GM19452 (cell line): ENCODE results near the gene SERPINA5.

ENCODE experiments used
- ATAC-seq: cut with Tn5 transposase; IDR thresholded peaks from one replicate; pipeline ENCODE4 v1.9.1; 2021; ENCODE audit not compliant: unreplicated experiment

SERPINA5 gene, protein sequence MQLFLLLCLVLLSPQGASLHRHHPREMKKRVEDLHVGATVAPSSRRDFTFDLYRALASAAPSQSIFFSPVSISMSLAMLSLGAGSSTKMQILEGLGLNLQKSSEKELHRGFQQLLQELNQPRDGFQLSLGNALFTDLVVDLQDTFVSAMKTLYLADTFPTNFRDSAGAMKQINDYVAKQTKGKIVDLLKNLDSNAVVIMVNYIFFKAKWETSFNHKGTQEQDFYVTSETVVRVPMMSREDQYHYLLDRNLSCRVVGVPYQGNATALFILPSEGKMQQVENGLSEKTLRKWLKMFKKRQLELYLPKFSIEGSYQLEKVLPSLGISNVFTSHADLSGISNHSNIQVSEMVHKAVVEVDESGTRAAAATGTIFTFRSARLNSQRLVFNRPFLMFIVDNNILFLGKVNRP

DNA sequence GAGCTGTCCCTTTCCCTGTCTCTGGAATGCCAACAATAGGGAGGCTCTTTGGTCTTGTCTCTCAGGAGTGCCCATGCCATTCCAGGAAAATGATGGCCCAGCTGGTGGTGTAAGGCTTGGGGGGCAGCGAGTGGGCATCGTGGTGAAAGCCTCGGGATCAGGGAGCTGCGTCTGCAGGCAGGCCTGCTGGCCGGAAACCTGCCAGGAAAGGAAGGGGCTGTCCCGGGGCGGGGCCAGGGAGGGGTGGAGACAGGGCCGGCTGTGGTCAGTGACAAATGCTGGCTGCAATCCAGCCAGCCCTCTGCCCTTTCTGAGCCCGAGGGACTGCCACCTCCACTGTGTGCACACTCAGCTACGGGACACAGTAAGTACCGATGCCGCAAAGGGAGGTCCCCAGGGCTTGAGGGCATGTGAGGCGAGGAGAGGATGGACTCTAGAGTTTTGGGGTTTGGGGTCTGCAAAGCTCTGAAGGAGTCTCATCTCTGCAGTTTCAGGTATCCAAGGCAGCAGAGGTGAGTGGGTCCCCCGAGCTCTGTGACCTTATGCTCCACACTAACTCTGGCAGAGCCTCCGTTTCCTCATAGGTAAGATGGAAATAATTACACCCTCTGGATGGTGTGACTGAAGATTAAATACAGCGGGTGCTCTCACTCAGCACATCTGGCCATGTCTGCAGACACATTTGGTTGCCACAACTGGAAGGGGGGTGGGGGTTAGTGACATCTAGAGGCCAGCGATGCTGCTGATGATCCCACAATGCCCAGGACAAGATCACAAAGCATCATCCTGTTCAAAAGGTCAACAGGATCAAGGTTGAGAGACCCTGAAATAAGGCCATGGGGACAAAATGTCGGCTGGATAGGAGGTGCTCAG is at the start of gene SERPINA5:
Gene SERPINA5, plus strand, starts transcription at position 300 of the 873 bp plus-strand sequence. CDS start 5,937 bp downstream, outside the sequence.
- ATAC-seq: no peak

DNA sequence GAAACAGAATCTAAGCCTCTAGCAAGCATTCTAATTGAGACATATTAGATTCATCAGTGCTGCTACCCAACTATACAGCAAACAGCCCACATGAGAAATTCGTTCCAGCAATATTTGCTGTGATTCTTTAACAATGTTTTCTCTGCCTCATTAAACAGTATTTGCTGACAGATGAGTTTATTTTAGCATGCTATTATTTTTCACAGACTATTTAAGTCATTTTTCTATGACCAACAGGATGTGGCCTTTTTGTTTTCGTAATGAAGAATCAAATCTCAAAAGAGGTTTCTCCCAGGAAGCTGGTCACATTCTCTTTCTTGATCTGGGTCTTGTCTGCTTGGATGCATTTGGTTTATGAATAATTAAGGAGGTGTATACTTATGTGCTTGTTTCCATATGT is 48.8 kb upstream of the SERPINA5 start:
- ATAC-seq: no peak

DNA sequence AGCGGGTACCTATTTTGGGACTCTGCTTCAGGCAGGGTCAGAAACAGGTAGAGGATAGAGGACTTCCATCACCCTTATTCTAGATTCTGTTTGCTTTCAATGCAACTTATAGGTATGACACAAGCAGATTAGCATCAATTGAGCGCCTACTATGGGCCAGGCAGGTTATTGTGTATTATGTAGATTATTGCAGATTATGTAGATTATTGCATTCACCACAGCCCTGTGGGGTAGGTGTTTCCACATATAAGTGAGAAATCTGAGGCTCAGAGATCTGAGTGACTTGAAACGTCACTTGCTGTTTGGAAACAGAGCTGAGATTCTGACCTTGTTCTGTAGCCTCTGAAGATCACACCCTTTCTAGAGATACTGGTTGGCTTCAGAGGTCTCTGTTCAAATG is 45.7 kb upstream of the SERPINA5 start:
- ATAC-seq: no peak

DNA sequence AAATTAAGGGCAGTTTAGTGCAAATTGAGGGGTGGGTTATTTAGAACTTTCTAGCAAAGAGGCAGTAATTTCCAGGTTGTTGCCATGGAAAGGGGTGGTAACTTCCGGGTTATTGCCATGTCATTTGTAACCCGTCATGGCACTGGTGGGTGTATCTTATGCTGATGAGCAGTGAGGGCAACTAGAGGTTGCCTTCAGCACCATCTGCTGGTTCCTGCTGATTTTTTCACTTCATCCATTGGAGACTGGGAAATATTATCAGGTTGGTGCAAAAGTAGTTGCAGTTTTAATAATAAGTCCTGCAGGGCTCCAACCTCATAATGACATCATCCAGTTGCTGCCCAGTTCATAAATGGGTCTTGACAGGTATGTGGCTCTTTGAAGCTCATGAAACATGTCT is 44.4 kb upstream of the SERPINA5 start:
- no peak for ATAC-seq

DNA sequence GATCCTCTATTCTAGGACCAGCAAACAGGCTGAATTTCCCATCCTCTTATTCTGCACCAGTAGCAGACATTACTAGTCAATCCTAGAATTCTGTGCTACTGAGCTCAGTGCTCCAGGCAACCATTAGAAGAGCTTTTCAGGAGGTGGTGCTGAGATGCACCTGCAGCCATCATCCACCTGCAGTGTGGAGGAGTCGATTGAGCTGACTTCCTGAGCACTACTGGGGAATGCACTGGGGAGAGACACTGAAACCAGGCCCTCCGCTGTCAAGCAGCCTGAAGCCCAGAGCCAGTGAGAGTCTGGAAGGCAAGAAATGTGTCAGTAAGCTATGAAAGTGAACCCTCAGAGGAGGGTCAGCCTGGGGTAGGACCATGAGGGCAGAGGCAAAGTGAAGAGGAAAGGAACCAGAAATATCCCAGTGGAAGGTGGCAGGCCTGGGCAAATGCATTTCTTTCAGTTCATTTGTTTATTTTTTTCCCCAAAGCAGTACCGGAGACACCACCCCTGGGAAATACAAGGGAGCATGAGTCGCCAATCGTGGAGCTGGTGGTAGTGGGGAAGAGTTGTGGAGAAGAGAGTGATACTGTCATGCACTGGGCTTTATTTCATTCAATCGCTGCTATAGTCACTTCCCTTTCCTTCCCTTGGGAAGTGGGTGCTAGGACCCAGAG is 43.0 kb upstream of the SERPINA5 start:
- no peak for ATAC-seq

DNA sequence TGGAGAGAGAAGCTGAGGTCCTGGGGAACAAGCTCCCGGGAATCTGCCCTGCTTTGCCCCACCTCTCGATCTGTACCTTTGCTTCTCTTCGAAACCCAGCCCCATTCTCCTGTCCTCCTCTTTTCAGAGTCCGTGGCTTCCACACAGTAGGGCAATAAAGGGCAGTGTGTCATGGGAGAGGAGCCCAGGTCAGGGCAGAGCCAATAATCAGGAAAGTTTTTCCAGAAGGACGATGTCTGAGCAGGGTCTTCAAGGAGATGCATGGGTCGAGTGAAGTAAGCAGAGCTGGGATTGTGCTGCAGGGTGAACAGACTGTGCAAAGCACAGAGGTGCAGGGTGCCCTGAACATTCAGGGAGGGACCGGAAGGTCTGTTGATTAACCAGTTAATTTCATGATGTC is 42.0 kb upstream of the SERPINA5 start:
- no peak for ATAC-seq

DNA sequence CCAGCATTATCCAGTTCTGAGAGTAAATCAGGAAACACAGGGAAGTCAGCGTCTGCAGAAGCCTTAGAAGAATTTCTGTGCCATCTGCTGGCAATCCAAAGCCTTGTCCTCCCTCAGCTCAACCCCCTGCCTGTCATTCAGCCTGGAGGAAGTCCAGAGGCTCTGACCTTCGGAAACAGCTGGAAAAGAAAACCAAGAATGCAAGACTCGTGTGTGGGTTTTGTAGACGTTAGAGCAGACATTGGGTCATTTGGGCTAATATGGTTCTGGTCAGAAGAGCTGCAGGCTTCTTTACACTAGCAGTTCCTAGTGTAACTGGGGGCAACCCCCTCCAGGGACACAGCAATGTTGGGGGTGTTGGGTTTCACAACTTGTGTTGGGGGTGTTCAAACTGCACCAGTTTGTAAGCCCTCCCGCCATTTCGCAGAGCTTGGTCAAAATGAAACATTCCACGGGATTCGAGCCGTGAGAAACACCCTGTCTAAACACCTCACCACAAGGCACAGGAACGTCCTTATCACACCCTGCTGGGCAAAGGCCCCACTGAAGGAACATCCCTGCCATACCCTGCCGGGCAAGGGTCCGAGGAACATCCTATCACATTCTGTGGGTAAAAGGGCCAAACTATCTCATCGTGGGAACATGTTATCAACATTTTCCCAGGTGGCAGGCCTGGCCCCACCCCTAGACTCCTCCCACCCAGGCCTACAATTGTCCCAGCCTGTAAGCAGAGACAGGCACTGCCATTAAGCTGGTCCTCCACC is 41.0 kb upstream of the SERPINA5 start:
- ATAC-seq: no peak

DNA sequence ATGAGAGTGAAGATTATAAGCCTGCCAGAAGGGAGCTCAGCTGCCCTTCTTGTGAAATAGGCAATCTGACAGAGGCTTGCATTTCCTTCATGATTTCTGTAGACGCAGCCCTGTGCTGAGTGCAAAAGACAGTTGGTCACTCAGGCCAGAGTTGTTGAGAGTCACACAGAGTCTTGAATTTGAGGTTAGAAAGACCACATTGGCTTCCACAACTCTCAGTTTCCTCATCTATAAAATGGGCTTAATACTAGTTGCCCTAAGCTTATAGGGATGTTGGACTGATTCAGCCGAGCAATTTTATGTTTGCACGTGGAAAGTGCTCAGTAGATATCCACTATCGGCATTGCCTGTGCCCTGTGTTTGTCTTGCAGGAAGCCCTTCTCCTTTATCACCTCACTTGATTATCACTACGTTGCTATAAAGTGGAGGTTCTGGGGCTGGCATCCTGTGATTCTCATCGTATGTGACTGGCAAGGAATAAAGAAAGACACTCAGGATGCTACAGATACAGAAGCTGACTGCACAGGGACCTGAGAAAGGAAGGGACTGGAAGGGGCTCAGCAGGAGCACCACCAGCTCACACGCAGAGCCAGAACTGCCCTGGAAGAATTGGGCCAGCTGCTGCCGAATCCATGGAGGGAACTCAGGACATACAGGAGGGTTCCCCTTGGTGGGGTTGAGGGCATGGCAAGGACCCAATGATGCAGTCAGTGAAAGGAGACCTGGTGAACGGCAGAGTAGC is 39.8 kb upstream of the SERPINA5 start:
- ATAC-seq: no peak

DNA sequence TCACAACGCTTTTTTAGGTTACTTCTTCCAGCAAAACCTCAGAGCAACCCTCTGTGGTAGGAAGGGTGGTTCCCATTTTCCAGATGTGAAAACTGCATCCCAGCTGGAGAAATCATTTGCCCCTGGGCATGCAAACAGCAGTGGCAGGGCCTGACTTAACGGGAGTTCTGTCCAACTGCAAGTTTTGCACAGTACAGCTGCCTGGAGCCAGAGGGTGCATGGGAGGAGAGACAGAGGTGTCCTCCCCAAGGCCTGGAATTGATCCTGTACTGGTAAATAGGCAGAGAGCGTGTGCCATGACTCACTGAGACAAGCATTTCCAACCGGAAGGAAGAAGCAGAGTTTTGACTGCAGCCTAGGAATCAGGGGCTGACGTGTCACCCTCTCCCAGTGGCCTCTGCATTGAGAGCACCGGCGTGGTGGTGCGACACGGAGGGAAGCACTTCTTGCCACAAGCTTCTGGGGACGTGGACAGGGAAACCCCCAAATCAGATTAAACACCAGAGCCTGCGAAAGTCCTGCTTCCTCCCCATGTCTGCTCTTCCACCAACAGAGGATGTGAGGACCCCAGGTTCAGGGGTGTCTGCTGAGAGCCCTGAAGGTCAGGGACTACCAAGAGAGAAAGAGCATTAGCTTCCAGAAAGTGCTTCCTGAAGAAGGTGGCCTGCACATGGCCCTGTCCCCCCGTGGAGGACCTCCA is 39.0 kb upstream of the SERPINA5 start:
- no peak for ATAC-seq

DNA sequence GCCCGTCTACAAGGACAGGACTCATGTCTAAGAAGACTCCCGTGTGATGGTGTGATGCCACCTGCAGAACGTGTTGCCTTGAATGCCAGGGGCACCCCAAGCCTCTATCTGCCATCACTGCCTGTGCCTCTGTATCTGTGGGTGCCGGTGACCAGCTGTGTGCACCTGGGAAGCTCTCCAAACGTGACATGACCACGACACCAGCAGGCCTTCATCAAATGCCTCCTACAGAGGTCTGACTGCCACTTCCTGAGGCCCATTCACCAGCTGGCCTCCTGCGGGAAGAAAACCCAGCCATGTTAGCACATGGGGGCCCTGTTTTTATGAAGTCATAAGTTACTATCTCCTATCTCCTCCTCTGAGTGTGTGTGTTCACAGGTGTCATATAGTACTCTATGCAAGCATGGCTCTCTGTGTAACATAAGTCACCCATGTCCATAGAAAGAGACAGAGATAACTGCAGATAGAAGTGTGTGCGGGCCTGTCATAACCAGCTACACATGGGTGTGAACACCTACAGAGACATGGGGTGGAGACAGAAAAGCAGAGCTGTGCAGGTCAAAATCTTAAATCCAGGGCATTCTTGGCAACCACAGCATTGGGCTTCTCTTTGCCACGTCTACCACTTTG is 38.3 kb upstream of the SERPINA5 start:
- ATAC-seq: no peak

DNA sequence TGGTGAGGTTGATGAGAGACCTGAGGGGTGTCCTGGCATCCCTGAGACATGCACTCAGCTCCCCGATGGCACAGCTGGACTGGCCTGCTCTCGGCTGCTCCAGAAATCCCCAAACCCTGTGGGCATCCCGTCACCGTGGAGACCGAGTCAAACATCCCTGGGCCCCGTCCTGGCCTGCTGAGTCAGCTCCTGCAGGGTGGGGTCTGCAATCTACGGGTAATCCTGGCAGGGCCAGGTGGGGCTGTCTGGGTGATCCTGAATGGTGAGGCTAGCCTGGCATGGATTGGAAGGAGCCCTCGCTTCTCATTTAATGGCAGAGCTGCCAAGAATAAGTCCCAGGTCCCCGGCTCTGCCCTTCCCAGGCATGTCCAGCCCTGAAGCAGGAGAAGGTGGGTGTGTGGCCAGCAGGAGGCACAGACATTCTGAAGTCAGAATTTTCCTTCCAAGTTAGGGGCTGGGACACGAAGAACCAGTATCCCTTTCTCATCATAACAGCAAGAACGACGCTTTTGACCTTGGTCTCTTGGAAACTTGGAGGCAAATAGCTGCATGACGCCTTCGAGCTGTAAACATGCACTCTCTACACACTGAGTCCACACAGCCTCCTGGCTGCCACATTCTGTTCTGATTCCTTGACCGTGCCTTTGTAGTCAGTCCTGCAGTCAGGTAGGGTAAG is 37.6 kb upstream of the SERPINA5 start:
- ATAC-seq: no peak

DNA sequence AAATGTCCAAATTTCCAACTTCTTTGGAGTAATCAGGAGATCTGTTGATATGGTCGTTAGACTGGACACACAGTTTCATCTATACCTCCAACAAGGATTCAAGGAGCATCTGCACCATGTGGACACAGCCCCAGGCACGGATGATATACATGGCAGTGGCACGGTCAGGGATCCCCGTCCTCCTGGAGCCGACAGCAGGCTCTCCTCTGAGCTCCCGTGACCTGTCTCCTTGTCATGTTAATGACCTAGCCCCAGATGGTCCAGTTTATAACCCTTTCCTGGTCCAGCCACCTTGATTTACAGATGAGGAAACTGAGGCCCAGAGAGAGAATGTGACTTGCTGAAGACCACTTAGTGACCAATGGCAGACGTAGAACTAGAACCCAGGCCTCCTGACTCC is 36.5 kb upstream of the SERPINA5 start:
- ATAC-seq: no peak

DNA sequence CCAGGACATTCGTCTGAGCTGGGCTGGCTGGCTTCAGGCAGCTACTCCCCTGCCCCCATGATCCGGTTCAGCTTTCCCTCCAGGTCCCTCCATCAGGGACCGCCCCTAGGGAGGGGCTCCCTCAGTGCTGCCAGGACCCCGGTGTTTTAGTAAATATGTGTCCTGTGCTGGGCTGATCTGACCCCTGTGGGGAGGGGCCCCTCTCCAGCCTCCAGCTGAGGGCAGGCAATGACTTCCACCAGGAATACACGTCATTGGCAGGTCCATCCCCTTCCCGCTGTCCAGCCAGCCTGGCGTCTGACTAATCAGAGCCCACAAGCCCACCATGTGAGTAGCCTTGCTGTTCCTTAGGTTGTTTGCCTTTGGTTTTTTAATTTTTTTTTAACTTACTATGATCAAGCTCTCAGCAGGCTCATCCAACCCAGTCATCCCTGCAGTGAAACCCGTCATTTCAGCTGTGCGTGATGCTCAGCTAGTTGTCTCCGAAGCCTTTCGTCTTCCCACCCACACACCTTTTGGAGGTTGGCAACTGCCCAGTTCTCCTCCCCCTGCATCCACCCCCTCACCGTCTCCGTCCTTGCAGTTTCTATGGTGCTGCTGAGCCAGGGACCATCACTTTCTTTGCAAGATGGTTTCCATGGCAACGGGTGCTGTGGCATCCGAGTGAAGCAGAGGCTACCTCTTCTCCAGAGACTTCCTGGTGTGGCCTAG is 35.9 kb upstream of the SERPINA5 start:
- no peak for ATAC-seq

DNA sequence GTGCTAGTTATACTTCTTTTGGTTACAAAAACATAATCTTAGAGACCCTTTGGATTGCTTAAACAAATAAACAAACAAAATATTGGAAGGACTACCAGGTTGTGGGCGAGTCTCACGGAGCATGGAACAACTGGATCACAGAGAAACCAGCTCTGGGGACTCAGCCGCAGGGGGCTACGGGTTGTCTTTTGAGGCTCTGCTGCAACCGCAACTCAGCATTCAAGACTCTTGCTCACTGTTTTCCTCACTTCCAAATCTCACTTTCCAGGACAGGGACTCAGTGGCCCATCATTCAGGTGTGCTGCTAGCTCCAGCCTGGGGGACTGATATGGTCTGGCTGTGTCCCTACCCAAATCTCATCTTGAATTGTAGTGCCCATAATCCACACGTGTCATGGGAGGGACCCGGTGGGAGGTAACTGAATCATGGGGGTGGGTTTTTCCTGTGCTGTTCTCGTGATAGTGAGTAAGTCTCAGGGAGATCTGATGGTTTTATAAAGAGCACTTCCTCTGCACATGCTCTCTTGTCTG is 34.0 kb upstream of the SERPINA5 start:
- ATAC-seq: no peak

DNA sequence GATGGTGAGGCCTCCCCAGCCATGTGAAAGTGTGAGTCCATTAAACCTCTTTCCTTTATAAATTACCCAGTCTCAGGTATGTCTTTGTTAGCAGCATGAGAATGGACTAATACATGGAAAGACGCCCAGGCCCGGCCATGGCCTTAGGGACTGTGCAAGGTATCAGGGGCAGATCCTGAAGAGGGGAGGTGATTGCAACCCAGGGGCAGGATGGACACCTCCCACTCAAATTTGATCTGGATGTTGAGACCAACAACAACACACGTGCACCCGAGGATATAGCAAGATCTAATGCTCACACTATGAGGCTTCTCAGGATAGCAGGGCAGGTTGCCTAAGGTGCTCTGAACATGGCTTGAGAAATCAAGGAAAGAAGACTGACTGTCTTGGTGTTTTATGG is 33.5 kb upstream of the SERPINA5 start:
- ATAC-seq: no peak

DNA sequence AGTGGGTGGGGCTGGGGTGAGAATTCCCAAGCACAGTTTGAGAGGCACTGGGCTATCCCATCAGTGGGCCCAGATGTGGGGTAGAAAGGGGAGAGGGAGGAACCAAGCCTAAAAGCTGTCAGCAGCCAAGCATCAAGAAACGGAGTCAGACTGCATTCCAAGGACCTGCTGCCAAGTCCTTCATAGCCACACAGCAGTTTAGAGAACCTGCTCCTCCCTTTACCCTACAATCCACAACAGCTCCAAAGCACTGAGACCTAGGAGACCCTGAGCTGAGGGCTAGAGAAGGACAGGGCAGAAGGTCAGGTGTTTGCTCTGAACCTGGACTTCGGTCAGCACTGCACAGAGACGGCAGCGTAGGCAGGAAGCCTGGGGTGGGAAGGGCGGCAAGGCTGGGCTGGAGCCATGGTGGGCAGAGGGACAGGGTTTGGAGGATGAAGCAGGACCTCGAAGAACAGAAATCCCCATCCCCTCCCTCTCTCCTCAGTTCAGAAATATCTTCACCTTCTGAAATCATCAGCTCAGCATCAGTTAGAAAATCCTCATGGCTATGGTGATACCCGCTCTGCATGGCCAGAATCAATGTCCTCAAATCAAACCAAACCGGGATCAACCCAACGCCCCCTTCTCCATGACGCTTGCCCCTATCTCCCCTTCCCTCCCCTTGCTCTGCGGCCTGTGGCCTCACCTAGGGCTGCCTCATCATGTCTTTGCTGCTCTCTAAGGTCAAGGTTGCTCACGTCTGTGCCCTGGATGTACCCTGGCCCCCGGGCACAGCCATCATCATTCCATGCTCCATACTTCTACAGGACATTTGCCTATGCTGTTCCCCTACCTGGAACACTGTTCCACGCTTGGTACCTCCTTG is 32.9 kb upstream of the SERPINA5 start:
- no peak for ATAC-seq
